ENCODE results near the gene SOD2. TPM values are rescaled to one million over a fixed set of nuclear protein-coding genes. Genes with fewer than 3 reads are reported as not detected.
A peak's percentile ranks its signal among the peaks of the same experiment; 100 is the strongest.
"Not testable (repeated sequence)": the region's sequence is repeated elsewhere in the genome, so short reads cannot be mapped to it uniquely, and the experiment has no call there.

SOD2 gene
- total RNA-seq, 1 donor from 2014 or later = 75.2 TPM

GRCh38 chr6:159716247-159717096 lies 23.4 kb upstream of the SOD2 start:
- peak; percentile 27 for DNase-seq

- DNase-seq = no peak
These were observed 22.6 kb upstream of the SOD2 start for GRCh38 chr6:159715605-159716004.

DNA sequence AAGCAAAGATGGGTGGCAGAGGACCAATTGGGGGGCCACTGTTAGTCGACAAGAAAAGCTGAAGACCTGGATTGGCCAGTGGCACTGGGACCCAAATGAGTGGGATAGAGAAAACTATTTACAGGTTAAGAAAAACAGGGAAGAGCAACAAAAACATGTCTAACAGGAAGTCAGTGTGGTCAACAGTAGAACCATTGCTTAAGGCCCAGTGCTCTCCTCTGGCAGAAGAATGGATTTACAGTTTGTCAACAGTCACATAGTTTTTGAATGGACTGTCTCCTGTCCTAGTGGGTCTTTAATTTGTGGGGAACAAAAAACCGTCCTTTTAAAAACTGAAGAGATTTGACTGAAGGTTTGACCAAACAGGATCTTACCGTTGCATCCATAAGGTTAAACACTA lies 22.1 kb upstream of the SOD2 start:
- no peak for DNase-seq

DNA sequence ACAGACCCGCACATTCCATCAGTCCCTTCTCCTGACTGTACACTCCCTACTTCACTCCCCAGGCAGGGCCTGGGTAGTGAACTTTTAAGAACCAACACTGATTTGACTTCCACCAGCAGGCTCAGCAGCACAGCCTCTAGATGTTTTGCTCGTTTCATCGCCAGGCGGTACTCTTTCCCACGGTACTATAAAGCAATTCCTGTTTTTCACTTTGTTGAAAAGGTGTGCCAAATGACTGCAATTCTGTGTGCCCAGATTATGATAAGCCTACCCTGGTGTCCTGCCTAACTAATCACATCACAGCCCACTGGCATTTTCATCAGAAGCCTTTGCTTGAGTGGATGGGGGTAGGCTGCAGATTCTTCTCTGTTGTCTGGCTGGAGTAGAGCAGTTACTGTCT lies 21.4 kb upstream of the SOD2 start:
- DNase-seq = no peak

GRCh38 chr6:159713984-159714383 lies 20.9 kb upstream of the SOD2 start:
- no peak for DNase-seq

DNA sequence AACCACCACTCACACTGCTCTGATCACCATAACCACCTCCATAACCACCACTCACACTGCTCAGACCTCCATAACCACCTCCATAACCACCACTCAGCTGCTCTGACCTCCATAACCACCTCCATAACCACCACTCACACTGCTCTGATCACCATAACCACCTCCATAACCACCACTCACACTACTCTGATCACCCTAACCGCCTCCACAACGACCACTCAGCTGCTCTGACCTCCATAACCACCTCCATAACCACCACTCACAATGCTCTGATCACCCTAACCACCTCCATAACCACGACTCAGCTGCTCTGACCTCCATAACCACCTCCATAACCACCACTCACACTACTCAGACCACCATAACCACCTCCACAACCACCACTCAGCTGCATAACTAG lies 19.3 kb upstream of the SOD2 start:
- not testable (repeated sequence) for DNase-seq

- not testable (repeated sequence) for DNase-seq
These were observed 17.6 kb upstream of the SOD2 start for GRCh38 chr6:159710603-159711002.

GRCh38 chr6:159701413-159701999 lies 8.5 kb upstream of the SOD2 start:
- no peak for DNase-seq

DNA sequence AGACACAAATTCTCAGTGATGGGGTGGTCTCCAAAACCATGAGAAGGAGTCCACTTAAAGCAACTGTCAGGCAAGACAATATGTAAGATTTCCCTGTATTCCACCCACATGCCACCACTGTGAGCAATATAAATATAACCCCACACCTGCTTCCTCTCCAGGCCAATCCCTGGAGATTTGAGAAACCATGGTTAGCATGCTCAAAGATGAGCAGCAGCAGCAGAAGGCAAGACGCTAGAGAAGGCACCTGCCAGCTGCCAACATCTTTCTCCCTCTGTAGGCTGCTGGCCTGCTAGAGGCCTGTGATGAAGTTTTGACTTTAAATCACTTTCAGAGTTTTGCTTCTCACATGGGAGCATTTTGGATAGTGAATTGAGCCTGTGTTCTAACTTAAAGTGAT lies 7.9 kb upstream of the SOD2 start:
- DNase-seq = no peak

DNA sequence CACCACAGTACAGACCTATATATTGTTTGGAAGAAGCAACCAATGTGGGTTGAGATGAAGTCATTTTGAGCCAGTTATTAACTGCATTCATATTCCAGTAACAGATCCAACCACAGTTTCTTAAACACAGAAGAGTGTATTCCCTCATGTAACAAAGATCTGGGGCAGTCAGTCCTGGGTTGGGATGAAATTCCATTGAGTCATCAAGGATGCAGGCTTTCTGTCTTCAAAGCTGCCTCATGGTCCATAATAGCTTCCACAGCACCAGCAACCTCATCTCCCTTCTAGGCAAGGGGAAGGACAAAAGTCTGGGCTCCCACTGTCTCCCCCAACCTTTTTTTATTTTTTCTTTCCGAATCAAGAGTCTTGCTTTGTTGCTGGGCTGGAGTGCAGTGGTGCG lies 2.9 kb upstream of the SOD2 start:
- DNase-seq = no peak

- peak; percentile 9 for DNase-seq
These were observed 979 bp upstream of the SOD2 start for GRCh38 chr6:159693894-159694545.

GRCh38 chr6:159692303-159693127 lies 526 bp downstream of the SOD2 start:
- peak; percentile 39 for DNase-seq

DNA sequence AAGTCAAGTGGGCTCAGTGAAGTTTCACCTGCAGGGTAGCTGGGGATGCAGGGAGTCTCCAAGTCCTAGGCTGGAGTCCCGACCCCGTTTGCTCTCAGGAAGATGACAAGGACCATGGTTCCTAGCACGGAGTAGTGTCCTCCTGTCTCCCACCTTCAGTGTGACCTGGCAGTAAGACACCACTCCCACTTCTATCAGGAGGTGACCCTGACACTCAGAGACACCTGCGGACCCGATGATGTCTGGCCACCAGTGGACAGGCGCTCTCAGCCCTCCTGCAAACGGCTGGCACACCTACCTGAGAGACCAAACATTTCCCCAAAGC lies 1.1 kb downstream of the SOD2 start:
- no peak for DNase-seq

- DNase-seq = no peak
These were observed 1.7 kb downstream of the SOD2 start for GRCh38 chr6:159691133-159691962.

DNA sequence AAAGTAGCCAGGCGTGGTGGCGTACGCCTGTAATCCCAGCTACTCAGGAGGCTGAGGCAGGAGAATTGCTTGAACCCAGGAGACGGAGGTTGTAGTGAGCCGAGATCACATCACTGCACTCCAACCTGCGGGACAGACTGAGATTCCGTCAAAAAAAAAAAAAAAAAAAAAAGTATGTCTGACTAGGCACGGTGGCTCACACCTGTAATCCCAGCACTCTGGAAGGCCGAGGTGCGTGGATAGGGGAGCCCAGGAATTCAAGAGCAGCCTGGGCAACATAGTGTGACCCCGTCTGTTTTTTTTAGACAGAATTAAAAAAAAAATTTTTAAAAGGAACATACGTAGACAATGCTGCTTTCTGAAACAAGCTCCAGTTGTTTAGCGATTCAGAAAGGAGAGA lies 2.9 kb downstream of the SOD2 start:
- DNase-seq = not testable (repeated sequence)

DNA sequence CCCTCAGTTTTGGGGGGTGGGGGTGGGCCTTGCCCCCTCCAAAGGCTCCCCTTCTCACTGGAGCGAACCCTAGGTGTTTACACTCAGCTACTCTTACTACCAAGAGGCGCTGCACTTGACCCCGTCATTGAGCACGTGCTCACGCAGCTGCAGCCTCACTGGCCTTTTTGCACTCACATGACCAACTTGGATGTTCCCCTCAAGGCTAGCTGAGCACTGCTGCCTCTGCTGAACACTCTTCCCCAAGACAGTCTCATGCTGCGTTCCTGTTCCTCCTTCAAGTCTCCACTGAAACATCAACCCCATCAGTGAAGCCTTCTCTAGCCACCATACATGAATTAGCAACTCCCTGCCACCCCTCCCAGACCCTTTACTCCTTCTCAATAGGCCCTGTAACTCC lies 4.0 kb downstream of the SOD2 start:
- DNase-seq = no peak

DNA sequence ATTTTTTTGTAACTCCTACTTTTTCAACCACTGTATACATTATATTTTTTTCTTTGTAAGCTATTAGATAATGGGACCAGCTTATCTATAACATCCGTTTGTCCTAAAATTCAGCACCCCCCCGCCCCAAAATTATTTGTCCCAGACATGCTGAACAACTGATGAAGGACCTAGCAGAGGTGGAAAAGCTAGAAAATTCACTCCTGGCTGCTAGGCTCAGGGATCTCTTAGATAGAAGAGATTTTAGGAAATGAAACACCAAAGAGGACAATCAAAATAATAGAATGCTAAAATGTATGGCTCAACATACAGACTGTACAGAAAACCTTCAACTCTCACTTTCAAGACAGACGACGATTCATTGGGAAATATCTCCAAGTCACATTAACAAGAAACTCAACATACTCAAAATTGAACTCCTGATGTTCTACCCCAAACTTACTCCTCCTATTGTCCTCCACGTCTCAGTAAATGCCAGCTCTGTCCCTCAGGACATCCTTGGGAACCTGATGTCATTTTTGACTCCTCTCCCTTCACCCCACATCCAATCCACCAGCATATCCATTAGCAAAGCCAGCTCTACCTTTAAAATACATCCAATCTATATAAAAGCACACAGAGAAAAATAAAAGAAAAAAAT lies 4.7 kb downstream of the SOD2 start:
- DNase-seq = no peak

DNA sequence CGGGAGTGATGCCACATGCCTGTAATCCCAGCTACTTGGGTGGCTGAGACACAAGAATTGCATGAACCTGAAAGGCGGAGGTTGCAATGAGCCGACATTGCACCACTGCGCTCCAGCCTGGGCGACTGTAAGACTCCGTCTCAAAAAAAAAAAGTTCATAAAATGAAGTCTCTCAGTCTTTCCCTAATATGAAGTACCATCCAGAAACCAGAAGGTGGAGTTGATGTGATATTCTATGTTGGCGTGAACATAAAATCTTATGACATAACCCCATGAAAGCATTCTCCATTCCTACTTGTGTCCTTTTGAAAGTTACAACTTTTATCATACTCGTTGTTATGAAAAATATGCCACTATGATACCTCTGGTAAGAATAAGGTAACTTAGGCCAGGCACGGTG lies 5.7 kb downstream of the SOD2 start:
- DNase-seq = no peak

DNA sequence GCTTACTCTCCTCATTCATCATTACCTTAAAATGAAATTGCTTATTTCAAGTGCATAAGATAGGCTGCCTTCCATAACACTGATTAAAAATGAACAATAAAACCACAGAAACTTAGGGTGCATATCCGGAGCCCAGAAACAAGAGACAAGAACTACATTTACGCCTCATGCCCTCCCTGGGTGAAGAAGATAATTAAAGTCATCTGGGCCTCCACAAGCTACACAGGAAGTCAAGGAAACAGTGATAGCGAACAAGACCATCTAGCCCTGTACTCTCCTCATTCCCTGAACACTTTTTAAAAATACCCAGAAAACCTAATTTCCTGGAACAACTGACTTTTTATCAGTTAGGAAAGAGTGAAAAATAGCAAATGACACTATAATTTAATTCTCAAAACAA lies 6.3 kb downstream of the SOD2 start:
- no peak for DNase-seq

DNA sequence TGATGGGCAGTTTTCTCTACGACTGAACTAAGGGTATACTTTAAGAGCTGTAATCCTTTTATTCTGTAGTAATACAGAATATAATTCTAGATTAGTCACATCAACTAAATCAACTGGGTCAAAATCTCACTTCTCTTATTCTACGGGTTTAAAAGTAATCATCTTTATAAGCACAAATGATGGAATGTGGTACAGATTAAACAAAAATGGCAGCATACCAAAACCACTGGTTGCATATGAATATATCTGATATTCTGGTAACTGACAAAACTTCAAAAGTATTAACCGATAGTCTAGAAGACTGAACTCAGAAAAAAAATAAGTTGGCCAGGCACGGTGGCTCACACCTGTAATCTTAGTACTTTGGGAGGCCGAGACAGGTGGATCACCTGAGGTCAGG lies 7.0 kb downstream of the SOD2 start:
- DNase-seq = no peak

- no peak for DNase-seq
These were observed 9.1 kb downstream of the SOD2 start for GRCh38 chr6:159684013-159684304.

- no peak for DNase-seq
These were observed 10.2 kb downstream of the SOD2 start for GRCh38 chr6:159682810-159683209.
